GM18868 (cell line): ENCODE data around the gene GABRB1.

ENCODE experiments used
- ATAC-seq: cut with Tn5 transposase; IDR thresholded peaks from one replicate; pipeline ENCODE4 v1.9.1; 2021; ENCODE audit warnings: mild to moderate bottlenecking, moderate library complexity; ENCODE audit not compliant: unreplicated experiment

The GABRB1 gene

GRCh38 chr4:47031011-47031678, at the start of gene GABRB1:
GABRB1 (plus strand) TSS chr4:47031567.
- no peak for ATAC-seq

- ATAC-seq = no peak
Observed at GRCh38 chr4:46984781-46985180, 46.6 kb upstream of the GABRB1 start.

- ATAC-seq = no peak
Observed at GRCh38 chr4:46986922-46987638, 44.3 kb upstream of the GABRB1 start.

GRCh38 chr4:46992338-46992737, 39.0 kb upstream of the GABRB1 start:
- no peak for ATAC-seq

- no peak for ATAC-seq
Observed at GRCh38 chr4:46993075-46994006, 38.0 kb upstream of the GABRB1 start, which contains the start of gene GABRA4. GABRA4 (minus strand) TSS chr4:46993581; CDS start chr4:46993424, 157 bp downstream.

- no peak for ATAC-seq
Observed at GRCh38 chr4:46994007-46994405, 37.4 kb upstream of the GABRB1 start.

- no peak for ATAC-seq
Observed at GRCh38 chr4:46999566-46999965, 31.8 kb upstream of the GABRB1 start.

- ATAC-seq = no peak
Observed at GRCh38 chr4:47000406-47000805, 31.0 kb upstream of the GABRB1 start.

- ATAC-seq = no peak
Observed at GRCh38 chr4:47002580-47002979, 28.8 kb upstream of the GABRB1 start.

- ATAC-seq = no peak
Observed at GRCh38 chr4:47010347-47010911, 20.9 kb upstream of the GABRB1 start.

- ATAC-seq = peak; percentile 94
Observed at GRCh38 chr4:47010912-47011446, 20.4 kb upstream of the GABRB1 start.

GRCh38 chr4:47012676-47013075, 18.7 kb upstream of the GABRB1 start:
- ATAC-seq = no peak

- no peak for ATAC-seq
Observed at GRCh38 chr4:47013373-47013772, 18.0 kb upstream of the GABRB1 start.

GRCh38 chr4:47017081-47017480, 14.3 kb upstream of the GABRB1 start:
- no peak for ATAC-seq

- no peak for ATAC-seq
Observed at GRCh38 chr4:47017494-47017893, 13.9 kb upstream of the GABRB1 start.

- ATAC-seq = no peak
Observed at GRCh38 chr4:47031751-47032404, 511 bp downstream of the GABRB1 start.

GRCh38 chr4:47032405-47033106, 1.2 kb downstream of the GABRB1 start:
- peak; percentile 95 for ATAC-seq

GRCh38 chr4:47038263-47038662, 6.9 kb downstream of the GABRB1 start:
- no peak for ATAC-seq

GRCh38 chr4:47040828-47041227, 9.5 kb downstream of the GABRB1 start:
- no peak for ATAC-seq

GRCh38 chr4:47043821-47044220, 12.5 kb downstream of the GABRB1 start:
- ATAC-seq = no peak
